HG03460 (cell line): ENCODE measurements around the gene TTC28.
"Not testable (repeated sequence)": the region's sequence is repeated elsewhere in the genome, so short reads cannot be mapped to it uniquely, and the experiment has no call there.

Experiments used
- ATAC-seq: cut with Tn5 transposase; IDR thresholded peaks from one replicate; pipeline ENCODE4 v1.9.1; 2021; ENCODE audit not compliant: unreplicated experiment

The TTC28 gene

DNA sequence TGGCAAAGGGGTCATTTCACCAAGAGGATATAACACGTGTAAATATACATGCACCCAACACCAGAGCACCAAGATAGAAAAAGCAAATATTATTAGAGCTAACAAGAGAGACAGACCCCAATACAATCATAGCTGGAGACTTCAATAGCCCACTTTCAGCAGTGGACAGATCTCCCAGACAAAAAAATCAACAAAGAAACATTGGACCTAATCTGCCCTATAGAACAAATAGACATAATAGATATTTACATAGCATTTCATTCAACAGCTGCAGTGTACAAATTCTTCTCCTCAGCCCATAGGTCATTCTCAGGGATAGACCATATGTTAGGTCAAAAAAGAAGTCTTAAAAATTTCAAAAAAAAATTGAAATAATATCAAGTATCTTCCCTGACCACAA lies 312.8 kb downstream of the TTC28 start:
- ATAC-seq, result no peak

DNA sequence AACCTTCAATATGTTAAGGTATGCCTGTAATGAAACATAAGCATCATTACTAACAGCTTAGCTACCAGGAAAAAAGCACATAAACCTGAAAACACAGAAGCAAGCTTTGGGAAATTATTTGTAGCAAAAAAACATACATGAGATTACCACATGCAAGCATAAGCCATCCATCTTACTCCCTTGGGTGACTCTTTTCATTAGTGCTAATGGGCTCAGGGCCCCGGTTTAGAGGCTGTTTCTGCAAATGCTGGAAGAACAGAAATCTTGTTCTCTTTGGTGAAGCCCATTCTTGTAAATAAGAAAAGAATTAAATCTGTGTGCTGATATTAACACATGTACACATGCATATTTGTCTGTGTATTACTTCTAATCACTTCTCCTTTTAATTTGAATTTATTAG lies 314.3 kb downstream of the TTC28 start:
- ATAC-seq, result no peak

DNA sequence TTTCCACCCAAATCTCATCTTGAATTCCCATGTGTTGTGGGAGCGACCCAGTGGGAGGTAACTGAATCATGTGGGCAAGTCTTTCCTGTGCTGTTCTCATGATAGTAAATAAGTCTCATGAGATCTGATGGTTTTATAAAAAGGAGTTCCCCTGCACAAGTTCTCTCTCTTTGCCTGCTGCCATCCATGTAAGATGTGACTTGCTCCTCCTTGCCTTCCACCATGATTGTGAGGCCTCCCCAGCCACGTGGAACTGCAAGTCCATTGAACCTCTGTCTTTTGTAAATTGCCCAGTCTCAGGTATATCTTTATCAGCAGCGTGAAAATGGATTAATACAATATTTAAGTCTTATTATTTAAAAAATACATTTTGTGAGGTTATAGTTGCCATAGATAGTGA lies 315.5 kb downstream of the TTC28 start:
- not testable (repeated sequence) for ATAC-seq

DNA sequence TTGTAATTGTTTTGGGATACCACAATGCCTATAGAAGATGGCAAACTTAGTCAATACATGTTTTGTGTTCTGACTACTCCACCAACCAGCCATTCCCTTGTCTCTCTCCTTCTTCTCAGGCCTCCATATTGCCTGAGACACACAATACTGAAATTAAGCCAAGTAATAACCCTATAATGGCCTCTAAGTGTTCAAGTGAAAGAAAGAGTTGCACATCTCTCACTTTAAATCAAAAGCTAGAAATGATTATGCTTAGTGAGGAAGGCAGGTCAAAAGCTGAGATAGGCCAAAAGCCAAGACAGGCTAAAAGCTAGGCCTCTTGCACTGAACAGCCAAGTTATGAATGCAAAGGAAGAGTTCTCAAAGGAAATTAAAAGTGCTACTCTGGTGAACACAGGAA lies 318.7 kb downstream of the TTC28 start:
- ATAC-seq, result no peak

DNA sequence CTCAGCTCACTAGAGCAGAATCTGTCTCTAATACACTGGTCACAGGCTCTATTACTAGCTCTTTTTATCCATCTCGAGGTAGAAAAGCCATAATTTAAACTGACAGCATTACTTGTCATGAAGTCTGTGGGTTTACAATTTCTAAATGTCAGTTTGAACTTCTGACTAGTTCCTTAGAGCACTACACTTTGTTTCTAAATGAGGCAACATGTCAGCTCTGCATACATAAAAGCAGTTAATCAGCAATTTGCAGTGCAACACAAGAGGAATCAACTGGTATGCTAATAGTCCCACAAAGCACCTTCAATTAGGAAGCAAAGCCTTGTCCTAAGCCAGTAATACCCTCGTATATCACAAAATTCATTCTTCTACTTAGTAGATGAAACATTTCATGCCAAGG lies 321.3 kb downstream of the TTC28 start:
- no peak for ATAC-seq

DNA sequence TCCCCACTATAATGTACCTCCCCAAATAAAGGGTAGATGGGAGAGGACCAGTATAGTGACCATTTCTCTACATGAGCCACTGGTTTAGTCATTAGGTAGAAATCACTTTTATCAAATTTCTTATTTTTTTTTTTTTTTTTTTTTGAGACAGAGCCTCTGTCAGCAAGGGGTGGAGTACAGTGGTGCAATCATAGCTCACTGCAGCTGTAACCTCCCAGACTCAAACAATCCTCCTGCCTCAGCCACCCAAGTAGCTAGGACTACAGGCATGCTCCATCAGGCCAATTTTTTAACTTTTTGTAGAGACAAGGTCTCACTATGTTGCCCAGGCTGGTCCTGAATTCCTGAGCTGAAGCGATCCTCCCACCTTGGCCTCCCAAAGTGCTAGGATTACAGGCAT lies 322.4 kb downstream of the TTC28 start:
- no peak for ATAC-seq

DNA sequence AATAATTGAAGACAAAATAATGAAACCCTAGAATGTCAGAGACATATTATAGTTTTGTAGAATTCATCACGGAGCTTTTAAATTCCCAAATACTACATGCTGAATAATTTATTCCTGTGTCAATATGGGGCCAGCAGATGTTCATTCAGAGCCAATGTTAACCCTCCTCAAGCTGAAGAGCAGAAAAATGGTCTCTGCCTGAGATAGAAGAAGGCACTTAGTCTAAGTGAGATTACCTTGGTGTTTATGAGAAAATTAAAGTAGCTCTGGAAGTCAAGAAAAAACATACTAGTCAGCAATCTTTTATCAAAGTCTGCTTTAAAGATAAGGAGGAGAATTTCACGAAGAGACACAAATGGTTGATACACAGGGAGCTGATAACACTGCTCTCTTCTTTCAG lies 328.2 kb downstream of the TTC28 start:
- ATAC-seq, result no peak

DNA sequence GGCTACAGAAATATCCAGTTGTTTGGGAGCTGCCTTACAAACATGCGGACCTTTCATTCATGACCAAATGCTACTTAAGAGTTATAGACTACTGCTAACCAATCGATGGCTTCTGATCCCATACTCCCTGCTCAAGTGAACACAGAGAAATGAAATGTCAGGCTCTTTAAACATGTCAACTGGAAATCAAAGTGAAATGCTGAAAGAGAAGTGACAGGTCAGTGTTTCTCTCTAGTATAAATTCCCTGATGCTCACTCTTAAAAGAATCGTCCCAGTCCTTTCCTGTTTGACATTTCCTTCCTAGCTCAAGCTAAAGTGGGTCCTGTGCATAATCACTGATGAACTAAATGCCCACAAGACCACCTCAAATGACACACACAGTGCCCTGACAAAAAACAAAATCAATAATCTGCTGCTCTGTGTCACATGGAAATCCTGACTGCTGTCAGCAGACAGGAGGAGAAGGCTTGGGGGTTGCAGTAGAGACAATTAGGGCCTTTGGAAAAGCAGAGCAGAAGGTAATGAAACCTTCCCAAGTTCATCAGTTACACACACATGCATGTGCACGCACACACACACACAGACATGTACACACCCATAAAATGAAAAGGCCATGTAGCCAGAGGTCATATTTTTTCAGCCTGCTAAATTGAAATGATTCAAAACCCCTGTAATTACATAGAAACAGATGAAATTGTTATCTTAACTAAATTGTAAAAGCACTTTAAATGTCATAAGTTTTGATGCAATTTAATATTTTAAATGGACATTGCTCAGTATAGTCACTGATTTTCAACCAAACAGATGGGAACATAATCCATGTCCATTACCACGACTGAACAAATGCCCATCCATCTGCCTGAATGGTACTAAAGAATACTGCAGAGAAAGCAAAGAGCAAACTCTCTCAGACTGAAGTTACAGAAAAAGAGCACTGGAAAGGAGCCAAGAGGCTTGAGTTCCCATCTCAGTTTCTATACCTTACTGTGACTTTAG lies 330.7 kb downstream of the TTC28 start:
- ATAC-seq, result no peak

DNA sequence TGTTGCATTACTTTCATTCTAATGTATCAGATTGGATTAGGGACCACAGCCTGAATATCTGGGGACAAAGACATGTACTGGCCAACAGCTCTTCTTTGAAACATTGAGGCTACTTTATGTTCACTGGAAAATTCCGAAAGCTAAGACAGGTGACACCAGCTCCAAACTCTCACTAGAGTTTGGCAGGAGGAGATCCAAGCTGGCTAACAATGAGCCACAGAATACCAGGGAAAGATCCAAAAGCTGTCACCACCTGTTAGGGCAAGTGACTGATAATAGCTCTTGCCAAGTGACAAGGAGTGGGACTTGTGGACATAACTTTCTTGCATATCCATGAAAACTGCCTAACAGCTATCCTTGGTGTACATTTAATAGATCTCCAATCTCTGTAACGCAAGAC lies 333.3 kb downstream of the TTC28 start:
- no peak for ATAC-seq

DNA sequence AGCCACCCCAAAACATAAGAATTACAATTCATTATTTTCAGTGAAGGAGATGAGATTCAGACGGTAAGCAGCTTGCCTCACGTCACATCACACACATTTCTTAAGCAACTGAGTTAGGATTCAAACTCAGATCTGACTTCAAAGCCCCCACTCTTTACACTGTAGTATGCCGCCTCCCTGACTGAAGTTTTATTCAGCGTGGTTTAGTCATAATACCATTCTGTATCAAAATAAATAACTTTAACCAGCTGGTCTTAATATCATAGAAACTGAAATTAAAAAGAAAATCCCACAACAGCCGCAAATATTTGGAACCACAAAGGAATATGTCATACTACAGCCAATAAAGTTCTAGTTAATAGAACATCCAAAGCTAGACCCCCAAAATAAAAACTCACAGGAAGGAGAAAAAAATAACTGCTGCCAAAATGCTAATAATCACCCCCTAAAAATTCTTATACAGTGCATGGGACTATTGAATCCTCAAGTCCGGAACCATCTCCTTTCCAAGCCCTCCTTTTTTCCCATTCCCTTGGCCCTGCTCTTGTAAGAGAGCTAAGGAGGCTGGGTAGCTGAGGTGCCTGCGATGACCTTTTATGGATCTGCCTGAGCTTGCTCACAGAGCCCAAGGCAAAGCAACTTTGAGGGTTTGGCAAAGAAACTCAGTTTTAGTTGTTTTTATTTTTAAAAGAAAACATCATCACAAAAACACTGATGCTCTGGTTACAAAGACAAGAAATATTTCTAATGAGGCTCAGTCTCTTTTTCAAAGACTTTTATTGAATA lies 334.5 kb downstream of the TTC28 start:
- no peak for ATAC-seq

DNA sequence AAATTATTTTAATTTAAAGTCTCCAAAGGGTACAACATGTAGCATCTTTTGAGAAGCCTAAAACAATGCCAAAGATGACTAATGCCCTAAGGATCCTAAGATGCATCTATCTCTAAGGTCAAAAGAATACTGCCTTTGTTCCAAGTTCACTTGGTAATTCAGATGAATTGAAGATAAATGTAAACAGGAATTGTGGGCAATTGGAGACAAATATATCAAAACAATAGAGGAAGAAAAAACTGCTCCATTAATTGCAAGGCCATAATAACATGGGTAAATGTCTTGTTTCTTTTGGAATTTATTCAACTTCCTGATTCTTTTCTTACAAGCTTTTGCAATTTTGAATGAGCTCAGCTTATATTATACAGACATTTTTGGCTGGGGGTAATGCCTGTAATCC lies 338.6 kb downstream of the TTC28 start:
- ATAC-seq, result no peak

DNA sequence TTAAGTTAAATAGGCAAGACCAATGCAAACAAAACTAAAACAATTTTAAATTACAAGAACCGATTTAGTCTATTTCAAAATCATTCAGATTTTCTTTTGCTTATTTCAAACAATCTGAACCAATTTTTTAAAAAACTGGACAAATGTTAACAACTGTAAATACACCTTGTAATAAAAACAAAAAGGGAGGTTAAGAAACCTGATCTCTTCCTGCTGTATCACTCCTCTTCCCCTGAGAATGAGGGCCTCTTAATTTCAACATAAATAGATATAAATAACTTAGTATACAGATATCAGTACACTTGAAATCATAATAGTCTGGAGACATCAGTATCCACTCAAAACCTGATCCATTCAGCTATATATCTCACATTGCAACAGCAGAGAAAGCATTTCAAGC lies 346.6 kb downstream of the TTC28 start:
- ATAC-seq, result no peak

DNA sequence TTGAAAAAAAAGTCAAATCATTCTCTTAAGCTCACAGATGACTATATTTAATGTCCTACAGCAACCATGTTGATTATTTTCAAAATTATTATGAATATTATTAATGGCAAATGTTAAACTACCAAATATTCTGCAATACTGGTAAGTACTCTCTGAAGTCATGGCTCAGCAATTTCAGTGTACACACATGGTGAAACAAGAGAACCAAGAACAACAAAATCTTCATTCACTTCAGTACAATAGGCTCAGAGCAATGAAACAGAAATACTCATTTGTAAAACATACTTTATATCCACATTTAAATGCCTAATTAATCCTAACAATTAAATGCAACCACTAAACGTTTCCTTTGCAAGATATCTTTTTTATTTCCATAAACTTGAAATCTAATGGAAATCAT lies 347.2 kb downstream of the TTC28 start:
- ATAC-seq, result no peak

DNA sequence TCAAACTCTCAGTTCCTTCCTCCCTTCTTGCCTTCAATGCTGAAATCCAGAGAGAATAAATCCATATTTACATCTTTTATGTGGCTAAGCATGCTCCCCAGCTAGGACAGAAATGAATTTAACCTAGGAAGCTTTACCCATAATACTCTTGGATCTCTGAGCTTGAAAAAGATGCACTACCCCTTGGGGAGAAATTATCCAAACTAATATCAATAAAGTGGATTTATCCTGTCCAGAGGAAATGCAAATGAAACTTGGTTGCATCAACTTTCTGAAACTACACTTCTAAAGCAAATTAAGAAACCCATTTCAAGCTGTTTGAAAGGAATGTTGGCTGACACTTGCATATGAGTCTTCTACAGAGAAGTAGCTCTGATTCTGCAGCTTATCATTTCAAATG lies 347.9 kb downstream of the TTC28 start:
- ATAC-seq, result no peak

DNA sequence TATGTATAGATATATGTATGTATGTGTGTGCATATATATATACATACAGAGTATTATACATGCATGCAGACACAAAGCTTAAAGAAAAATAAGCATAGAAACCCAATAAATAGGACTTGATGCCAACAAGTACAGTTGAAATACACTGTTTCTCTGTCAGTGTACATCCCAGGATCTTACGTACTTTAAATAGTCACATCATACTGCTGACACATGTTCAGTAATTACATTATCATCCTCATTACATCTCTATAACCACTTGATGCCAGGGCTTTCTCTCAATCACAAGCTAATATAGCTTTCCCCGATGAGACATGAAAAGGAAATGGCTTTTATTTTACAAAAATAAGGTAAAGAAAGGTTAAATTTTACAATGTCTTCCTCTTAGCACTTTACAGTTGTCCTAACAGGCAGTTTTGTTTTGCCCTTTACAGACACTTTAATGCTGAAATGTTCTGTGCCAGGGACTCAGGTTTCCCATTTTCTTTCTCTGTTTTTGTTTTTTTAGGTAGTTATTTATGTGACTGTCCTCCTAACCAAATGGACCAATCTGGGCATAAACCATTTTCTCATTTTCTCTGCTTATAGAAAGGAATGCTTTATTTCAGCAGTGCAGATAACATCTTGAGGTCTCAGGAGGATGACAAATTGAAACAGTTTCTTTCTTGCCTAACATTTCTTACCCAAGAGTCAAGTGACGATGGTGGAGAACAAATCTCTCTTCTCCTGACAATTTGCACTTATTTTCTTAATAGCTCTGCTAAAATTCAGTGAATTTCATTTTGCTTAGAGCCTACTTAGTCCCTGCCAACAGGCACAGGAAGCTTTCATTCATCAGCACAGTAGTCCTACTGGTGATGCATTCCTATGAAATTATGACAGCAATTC lies 350.2 kb downstream of the TTC28 start:
- no peak for ATAC-seq

DNA sequence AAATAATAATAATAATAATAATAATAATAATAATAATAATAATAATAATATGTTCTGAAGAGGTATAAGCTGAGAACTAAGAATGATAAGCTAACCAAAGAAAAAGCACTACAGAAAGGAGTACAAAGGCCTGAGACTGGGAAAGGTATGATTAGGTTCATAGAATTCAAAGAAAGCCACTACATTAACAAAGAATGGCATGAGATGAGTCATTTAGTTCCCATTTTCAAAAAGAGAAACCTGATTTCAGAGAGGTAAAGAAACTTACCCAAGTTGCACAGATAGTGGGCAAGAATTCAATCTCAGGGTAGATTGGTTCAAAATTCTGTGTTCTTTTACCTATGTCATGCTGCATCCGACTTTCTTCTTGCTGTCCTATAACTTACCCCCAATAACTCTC lies 350.9 kb downstream of the TTC28 start:
- no peak for ATAC-seq

DNA sequence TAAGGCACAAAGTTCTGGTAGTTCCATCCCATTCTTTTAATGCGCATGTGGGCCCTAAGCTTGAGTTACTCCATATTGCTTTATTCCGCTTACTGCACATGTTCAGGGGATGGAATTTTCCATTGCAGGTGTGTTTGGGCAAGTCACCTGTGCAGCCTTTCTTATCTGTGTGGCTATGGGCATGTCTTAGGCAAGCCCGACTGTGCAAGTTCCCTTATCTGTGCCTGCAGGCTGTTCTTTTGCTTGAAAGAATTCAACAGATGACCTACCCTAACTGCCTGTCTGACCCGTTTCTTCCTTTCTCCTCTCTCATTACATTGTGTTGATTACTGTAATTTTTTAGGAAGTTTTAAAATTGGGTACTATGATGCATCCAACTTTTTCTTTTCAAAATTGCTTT lies 363.6 kb downstream of the TTC28 start:
- ATAC-seq, result no peak

DNA sequence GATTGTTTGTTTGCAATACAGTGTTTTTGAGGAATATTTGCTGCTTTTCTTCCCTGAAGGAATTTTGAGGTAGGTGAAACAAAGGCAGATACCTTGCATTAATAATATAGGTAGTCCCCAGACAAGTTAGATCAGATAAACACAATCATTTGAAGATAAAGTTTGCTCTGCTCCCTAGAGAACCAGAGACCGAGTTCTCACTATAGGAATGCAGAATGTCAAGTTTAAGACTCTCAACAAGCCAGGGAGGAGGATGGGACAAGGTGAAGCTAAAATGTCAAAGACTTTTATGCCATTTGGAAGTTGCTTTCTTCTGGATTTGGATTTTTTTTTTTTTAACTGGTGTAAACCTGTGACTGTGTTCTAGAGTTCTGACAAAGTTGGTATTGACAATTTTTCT lies 364.7 kb downstream of the TTC28 start:
- no peak for ATAC-seq

DNA sequence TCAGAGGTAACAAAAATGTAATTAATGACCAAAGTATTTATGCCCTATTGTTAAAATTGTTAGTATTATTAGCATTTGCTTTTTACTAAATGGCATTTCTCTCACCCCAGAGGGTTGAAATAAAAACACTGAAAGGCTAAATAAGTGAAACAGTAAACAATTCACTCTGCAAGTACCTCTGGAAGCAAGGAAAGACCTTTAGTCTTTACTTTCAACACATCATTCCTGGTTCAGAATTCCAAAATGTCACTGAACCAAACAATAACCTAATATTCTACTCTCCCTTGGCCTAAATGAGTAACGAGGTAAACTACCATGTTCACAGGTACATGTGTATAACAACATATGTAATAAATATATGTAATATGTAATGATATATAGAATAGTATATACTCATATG lies 369.3 kb downstream of the TTC28 start:
- ATAC-seq, result no peak

DNA sequence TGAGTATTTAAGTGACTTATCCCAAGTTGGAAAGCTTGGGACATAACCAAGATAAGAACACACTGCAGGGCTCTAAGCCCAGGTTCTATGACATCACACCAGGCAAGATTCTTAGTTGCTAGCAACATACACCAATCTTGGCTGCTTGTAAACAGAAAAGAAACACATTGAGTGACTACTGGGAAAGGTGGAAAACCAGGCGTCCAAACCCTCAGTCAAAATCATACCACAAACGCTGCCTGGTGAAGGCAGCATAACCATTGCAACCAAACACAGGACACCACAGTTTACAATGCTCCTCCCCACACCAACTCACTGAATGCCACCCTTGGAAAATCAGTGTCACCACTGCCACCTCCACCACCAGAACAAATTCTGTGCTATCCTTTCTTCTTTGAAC lies 379.9 kb downstream of the TTC28 start:
- ATAC-seq, result no peak

DNA sequence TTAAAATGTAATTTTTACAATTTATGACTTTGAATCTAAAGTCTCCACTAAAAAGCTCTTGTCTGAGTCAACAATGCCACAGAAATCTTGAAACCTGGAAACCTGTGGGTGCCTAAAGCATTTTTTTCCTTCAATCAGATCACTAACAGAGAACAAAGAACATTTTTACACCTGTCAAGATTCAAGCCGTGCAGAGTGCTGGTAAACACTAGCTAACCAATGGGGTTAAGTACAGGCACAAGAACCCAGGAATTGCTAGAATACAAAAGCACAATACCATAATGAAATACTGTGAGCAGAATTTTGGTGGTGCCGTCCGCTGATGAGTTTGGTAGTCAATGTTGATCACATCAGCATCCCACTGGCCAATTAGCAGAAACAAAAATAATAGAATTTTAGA lies 380.3 kb downstream of the TTC28 start:
- no peak for ATAC-seq
